HG03521 (cell line): ENCODE results near the gene PPT2.
"Not testable (repeated sequence)": the region's sequence is repeated elsewhere in the genome, so short reads cannot be mapped to it uniquely, and the experiment has no call there.

Experiments
- ATAC-seq: cut with Tn5 transposase; IDR thresholded peaks from one replicate; pipeline ENCODE4 v1.9.1; 2021; ENCODE audit warnings: mild to moderate bottlenecking, moderate library complexity; ENCODE audit not compliant: unreplicated experiment

PPT2 gene

GRCh38 chr6:32203426-32204267, 49.7 kb downstream of the PPT2 start:
- ATAC-seq: no peak

- ATAC-seq: no peak
Observed at GRCh38 chr6:32204268-32204715, 50.4 kb downstream of the PPT2 start.

GRCh38 chr6:32208996-32209395, 55.1 kb downstream of the PPT2 start:
- no peak for ATAC-seq

GRCh38 chr6:32210191-32210601, 56.3 kb downstream of the PPT2 start:
- no peak for ATAC-seq

- ATAC-seq: not testable (repeated sequence)
Observed at GRCh38 chr6:32211432-32211831, 57.5 kb downstream of the PPT2 start.

GRCh38 chr6:32212076-32212760, 58.3 kb downstream of the PPT2 start:
- no peak for ATAC-seq
